K562 (cell line): Measurements from ENCODE around the gene PCCB. TPM values are rescaled to one million over a fixed set of nuclear protein-coding genes. Genes with fewer than 3 reads are reported as not detected.
A peak's percentile ranks its signal among the peaks of the same experiment; 100 is the strongest.

Experiments used
- ATF3 ChIP-seq, 2 experiments: fragments of 450-650 bp in 1 of 2; sonication (generic) in 1 of 2; formaldehyde crosslinking in 1 of 2; IDR thresholded peaks in 1 of 2; conservative IDR thresholded peaks in 1 of 2; 2 replicates each; pipeline versions ENCODE4 v1.6.1 to v1.8.1; 2016 to 2023; ENCODE audit warnings: mild to moderate bottlenecking in 2 of 2, moderate library complexity in 2 of 2, inconsistent platforms in 1 of 2, missing genetic modification reagents in 1 of 2
- ATF7 ChIP-seq: fragments of 450-650 bp; IDR thresholded peaks from 2 replicates; pipeline ENCODE4 v1.7.1; 2014; ENCODE audit warnings: mild to moderate bottlenecking, moderate library complexity
- CBFA2T2 ChIP-seq: fragments of 450-650 bp; conservative IDR thresholded peaks from 2 replicates; pipeline ENCODE4 v1.6.1; 2017; ENCODE audit warnings: mild to moderate bottlenecking
- CBX1 ChIP-seq: sonication (generic); IDR thresholded peaks from 2 replicates; pipeline ENCODE4 v1.6.1; 2016; ENCODE audit warnings: antibody characterized with exemption, low read depth, mild to moderate bottlenecking
- CUX1 ChIP-seq: fragments of 200-800 bp; sonication (Bioruptor generic); IDR thresholded peaks from 2 replicates; pipeline ENCODE4 v1.6.1; 2016; ENCODE audit warnings: missing genetic modification characterization, missing compliant biosample characterization
- GABPA ChIP-seq: fragments of 200-800 bp; sonication (Bioruptor generic); conservative IDR thresholded peaks from 2 replicates; pipeline ENCODE4 v1.6.1; 2016; ENCODE audit warnings: low read depth, missing genetic modification characterization, missing compliant biosample characterization
- HCFC1 ChIP-seq: IDR thresholded peaks from 2 replicates; pipeline ENCODE4 v1.6.1; 2012; ENCODE audit warnings: low read depth, low read length, improper control_type of control experiment
- IRF1 ChIP-seq: sonication (generic); formaldehyde crosslinking; IDR thresholded peaks from 2 replicates; pipeline ENCODE4 v1.8.0; 2022; ENCODE audit warnings: missing genetic modification reagents, mild to moderate bottlenecking, borderline replicate concordance
- MAFG ChIP-seq: fragments of 450-650 bp; conservative IDR thresholded peaks from 2 replicates; pipeline ENCODE4 v1.6.1; 2016; ENCODE audit warnings: missing genetic modification characterization, missing compliant biosample characterization
- MCM5 ChIP-seq: fragments of 450-650 bp; IDR thresholded peaks from 2 replicates; pipeline ENCODE4 v1.6.1; 2016; ENCODE audit warnings: low read depth
- NCOA4 ChIP-seq: fragments of 450-650 bp; IDR thresholded peaks from 2 replicates; pipeline ENCODE4 v1.6.1; 2018; ENCODE audit warnings: mild to moderate bottlenecking; ENCODE audit not compliant: partially characterized antibody
- PHTF2 ChIP-seq: fragments of 250-450 bp; sonication (Bioruptor Pico); IDR thresholded peaks from 2 replicates; pipeline ENCODE4 v1.5.0; 2021; ENCODE audit warnings: mild to moderate bottlenecking
- POLR2G ChIP-seq: fragments of 200-400 bp; formaldehyde crosslinking; IDR thresholded peaks from 2 replicates; pipeline ENCODE4 v1.6.1; 2017; ENCODE audit warnings: low read depth, mild to moderate bottlenecking, antibody characterized with exemption, low read length, moderate library complexity
- RHOXF2B ChIP-seq: fragments of 250-450 bp; sonication (Bioruptor Pico); conservative IDR thresholded peaks from 2 replicates; pipeline ENCODE4 v1.5.1; 2021
- SUPT5H ChIP-seq: fragments of 450-650 bp; IDR thresholded peaks from 2 replicates; pipeline ENCODE4 v1.6.1; 2016
- TCF3 ChIP-seq: sonication (generic); formaldehyde crosslinking; IDR thresholded peaks from 2 replicates; pipeline ENCODE4 v1.4.0; 2020; ENCODE audit warnings: mild to moderate bottlenecking, missing genetic modification reagents
- VEZF1 ChIP-seq: fragments of 200-800 bp; sonication (Bioruptor generic); IDR thresholded peaks from 2 replicates; pipeline ENCODE4 v1.6.1; 2017; ENCODE audit warnings: missing genetic modification characterization, missing compliant biosample characterization
- ZKSCAN1 ChIP-seq: fragments of 150-350 bp; IDR thresholded peaks from 2 replicates; pipeline ENCODE4 v1.6.1; 2016; ENCODE audit warnings: low read depth, low read length
- ZNF551 ChIP-seq: fragments of 250-450 bp; sonication (Bioruptor Pico); IDR thresholded peaks from 2 replicates; pipeline ENCODE4 v1.5.0; 2021; ENCODE audit warnings: mild to moderate bottlenecking, moderate library complexity
- polyA plus RNA-seq, 8 experiments: library from polyadenylated mRNA; depleted of rRNA in 4 of 8; stranded (reverse) in 5 of 8; unstranded in 3 of 8; fragments of >200 nt; fragmentation: Nextera tagmentation in 2 of 8; fragmentation: Illumina TruSeq in 1 of 8; extraction: Ambion mirVana in 2 of 8; extraction: Trizol in 1 of 8; gene quantifications; 2 replicates each; pipeline versions ENCODE4 v1.2.1 to v1.2.3, GENCODE V29; 2011 to 2014; ENCODE audit warnings: inconsistent platforms in 1 of 8, missing spikeins in 1 of 8
- total RNA-seq, 7 experiments: library from RNA; depleted of rRNA in 6 of 7; stranded (reverse); fragments of >200 nt in 6 of 7; fragmentation: Illumina TruSeq in 2 of 7; extraction: Trizol in 2 of 7; gene quantifications; 2 replicates each; pipeline versions ENCODE4 v1.2.1 to v1.2.3, GENCODE V29; 2011 to 2021; ENCODE audit warnings: low replicate concordance in 1 of 7
- TF ChIP-seq, protein P1 (sequence below): IDR thresholded peaks from 3 replicates; pipeline ENCODE4 v1.6.1; 2011; ENCODE audit warnings: borderline replicate concordance, mild to moderate bottlenecking; ENCODE audit not compliant: insufficient read length, insufficient read depth

Gene PCCB
- total and polyA plus RNA-seq, 9 of the 15 experiments (the other 6 are each of a cell fraction or from before 2014, with no cell fraction given), result 69.5 to 173 (median 92.8) TPM

DNA sequence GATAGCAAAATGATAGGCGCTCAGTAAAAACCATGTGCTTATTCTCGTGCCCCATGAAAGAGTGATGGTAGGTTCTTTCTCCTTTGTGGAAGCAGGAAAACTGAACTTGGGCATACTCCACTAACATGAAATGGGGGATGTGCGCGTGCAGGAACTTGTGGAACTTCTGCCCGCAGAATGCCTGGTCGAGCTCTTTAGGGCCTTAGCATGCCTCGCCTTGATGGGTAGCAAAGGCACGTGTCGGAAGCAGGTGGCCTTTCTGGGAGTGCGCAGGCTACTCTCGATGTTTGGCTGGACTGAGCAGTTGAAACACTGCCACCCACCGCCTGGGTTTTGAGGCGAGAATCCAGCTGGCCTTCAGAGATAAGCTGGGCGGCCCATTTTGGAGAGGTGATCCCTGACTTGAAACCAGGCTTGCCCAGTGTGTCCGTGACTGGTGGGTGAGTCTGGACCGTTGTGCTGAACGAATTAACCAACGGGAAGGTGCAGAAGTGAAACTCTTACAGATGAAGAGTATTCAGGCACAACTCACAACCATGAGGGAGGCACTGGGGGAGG lies 842 bp downstream of the PCCB start (continued):
- TF ChIP-seq CUX1 (CRISPR knock-in tag), result no peak
- TF ChIP-seq TCF3 (CRISPR knock-in tag), result peak; percentile 93
- TF ChIP-seq RHOXF2B, result no peak
- no peak for TF ChIP-seq HCFC1
- no peak for TF ChIP-seq ATF7
- TF ChIP-seq IRF1 (CRISPR knock-in tag), result no peak
- no peak for TF ChIP-seq POLR2G
- TF ChIP-seq, protein P1, sequence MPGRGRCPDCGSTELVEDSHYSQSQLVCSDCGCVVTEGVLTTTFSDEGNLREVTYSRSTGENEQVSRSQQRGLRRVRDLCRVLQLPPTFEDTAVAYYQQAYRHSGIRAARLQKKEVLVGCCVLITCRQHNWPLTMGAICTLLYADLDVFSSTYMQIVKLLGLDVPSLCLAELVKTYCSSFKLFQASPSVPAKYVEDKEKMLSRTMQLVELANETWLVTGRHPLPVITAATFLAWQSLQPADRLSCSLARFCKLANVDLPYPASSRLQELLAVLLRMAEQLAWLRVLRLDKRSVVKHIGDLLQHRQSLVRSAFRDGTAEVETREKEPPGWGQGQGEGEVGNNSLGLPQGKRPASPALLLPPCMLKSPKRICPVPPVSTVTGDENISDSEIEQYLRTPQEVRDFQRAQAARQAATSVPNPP, result no peak
- peak; percentile 77 for TF ChIP-seq CBFA2T2
- TF ChIP-seq VEZF1, result no peak
- peak; percentile 47; the same call in 1 of the 2 replicates for TF ChIP-seq ZKSCAN1
- no peak for TF ChIP-seq CBX1
- no peak for TF ChIP-seq GABPA
- no peak for TF ChIP-seq ATF3 (IDR thresholded peaks at IDR 0.05)
- peak; percentile 9; the same call in 1 of the 2 replicates for TF ChIP-seq ATF3 (CRISPR knock-in tag; conservative IDR thresholded peaks at IDR 0.05)
- no peak for TF ChIP-seq NCOA4
- TF ChIP-seq PHTF2, result no peak
- no peak for TF ChIP-seq SUPT5H
- no peak for TF ChIP-seq ZNF551 (CRISPR knock-in tag)
- TF ChIP-seq MAFG (tag), result no peak
- TF ChIP-seq MCM5, result no peak
